AG04450 (cell line): ENCODE data around the gene COX6B1. TPM values are rescaled to one million over a fixed set of nuclear protein-coding genes. Genes with fewer than 3 reads are reported as not detected.
"Not testable (repeated sequence)": the region's sequence is repeated elsewhere in the genome, so short reads cannot be mapped to it uniquely, and the experiment has no call there.

Source experiments
- CTCF ChIA-PET: fragments of 300-600, 350-600 bp; formaldehyde crosslinking; extraction: SDS; loops from one replicate; lab custom pipeline; 2022; ENCODE audit warnings: antibody characterized with exemption, inconsistent platforms; lab: Charles Lee
- POLR2A ChIA-PET: fragments of 350-600 bp; formaldehyde crosslinking; extraction: SDS; loops from one replicate; lab custom pipeline; 2021; ENCODE audit warnings: antibody characterized with exemption, inconsistent platforms; lab: Yijun Ruan, JAX
- DNase-seq: peaks from one replicate; pipeline ENCODE4 v3.0.0-alpha.2; 2011; ENCODE audit warnings: low read depth, low spot score
- H3K27ac ChIP-seq: one replicate; pipeline ENCODE4 v1.5.1; 2012; ENCODE audit warnings: low read depth, low read length, control low read depth
- H3K27me3 ChIP-seq: one replicate; pipeline ENCODE4 v1.6.0; 2012; ENCODE audit warnings: low read length; ENCODE audit not compliant: control insufficient read depth, insufficient read depth
- H3K4me3 ChIP-seq: 2 replicates; pipeline ENCODE4 v1.5.1; 2011; ENCODE audit warnings: mild to moderate bottlenecking, low read depth, low read length, control low read depth
- H3K9me3 ChIP-seq: 2 replicates; pipeline ENCODE4 v1.5.1; 2012; ENCODE audit warnings: low read length; ENCODE audit not compliant: control insufficient read depth, insufficient read depth
- polyA minus RNA-seq: library from RNA; depleted of rRNA, polyadenylated mRNA; stranded (reverse); fragments of >200 nt; gene quantifications from 2 replicates; pipeline ENCODE4 v1.2.3, GENCODE V29; 2011; rRNA and poly(A)+ RNA removed
- polyA plus RNA-seq: library from polyadenylated mRNA; depleted of rRNA; stranded (reverse); fragments of >200 nt; gene quantifications from 2 replicates; pipeline ENCODE4 v1.2.3, GENCODE V29; 2011; rRNA removed
- TF ChIP-seq, protein P1 (sequence below): IDR thresholded peaks from 2 replicates; pipeline ENCODE4 v1.5.1; 2011; ENCODE audit warnings: low read depth, low read length, control low read depth, inconsistent platforms

COX6B1 gene, protein sequence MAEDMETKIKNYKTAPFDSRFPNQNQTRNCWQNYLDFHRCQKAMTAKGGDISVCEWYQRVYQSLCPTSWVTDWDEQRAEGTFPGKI
- polyA plus RNA-seq (398 and 527 TPM in 2 replicates), polyA minus RNA-seq (243 and 345 TPM in 2 replicates)

DNA sequence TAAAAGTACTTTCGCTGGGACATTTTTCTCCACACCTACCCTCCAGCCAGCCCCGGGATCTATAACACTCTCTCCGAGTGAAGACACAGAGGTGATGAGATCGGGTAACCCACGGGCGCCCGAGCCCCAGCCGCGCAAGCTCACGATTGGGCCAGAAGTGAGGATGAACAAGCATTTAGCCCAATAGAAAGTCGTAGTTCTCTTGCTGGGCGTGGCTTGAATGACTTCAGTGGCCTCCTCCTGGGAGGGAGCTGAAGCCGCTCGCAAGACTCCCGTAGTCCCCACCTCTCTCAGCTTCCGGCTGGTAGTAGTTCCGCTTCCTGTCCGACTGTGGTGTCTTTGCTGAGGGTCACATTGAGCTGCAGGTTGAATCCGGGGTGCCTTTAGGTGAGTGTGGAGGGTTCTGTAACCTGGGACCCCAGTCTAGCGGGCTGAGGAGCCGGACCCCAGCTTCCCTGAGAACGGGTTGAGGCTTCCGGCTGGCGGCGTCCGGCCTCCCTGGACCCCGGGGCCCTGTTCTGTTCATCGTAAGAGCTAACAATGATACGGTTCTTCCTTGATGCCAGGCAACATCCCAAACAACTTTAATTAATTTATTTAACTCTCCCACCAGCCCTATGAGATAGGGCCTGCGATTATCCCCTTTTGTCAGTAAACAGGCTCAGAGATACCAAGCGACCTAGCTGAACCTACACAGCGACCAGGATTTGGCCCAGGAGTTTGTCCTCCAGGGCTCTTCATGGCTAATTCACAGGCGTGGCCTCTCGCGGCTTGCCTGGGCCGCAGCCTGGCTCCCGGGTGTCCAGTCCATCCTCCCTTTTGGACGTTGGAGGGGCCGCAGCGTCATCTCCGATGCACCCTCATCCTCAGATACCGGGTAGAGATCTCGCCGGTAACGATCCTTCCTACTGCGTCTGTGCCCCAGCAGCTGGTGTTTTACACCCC lies at the start of gene COX6B1:
Gene COX6B1, plus strand, starts transcription at position 307 of the 945 bp plus-strand sequence. CDS start 2,921 bp downstream, outside the sequence.
- TF ChIP-seq, protein P1, sequence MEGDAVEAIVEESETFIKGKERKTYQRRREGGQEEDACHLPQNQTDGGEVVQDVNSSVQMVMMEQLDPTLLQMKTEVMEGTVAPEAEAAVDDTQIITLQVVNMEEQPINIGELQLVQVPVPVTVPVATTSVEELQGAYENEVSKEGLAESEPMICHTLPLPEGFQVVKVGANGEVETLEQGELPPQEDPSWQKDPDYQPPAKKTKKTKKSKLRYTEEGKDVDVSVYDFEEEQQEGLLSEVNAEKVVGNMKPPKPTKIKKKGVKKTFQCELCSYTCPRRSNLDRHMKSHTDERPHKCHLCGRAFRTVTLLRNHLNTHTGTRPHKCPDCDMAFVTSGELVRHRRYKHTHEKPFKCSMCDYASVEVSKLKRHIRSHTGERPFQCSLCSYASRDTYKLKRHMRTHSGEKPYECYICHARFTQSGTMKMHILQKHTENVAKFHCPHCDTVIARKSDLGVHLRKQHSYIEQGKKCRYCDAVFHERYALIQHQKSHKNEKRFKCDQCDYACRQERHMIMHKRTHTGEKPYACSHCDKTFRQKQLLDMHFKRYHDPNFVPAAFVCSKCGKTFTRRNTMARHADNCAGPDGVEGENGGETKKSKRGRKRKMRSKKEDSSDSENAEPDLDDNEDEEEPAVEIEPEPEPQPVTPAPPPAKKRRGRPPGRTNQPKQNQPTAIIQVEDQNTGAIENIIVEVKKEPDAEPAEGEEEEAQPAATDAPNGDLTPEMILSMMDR = no peak
- H3K27ac ChIP-seq = peak within 1 kb of the TSS; percentile 25
- peak within 1 kb of the TSS; percentile 94 for H3K4me3 ChIP-seq
- POLR2A ChIA-PET = interaction anchor here (0.6 to 1.4 kb wide), 5 partner anchors 8 to 220 kb away, joined by 4 to 6 read pairs (median 4); no protein-coding TSS in a partner anchor
- no peaks in the 10 kb centered on the region for H3K9me3 ChIP-seq
- CTCF ChIA-PET = interaction anchor here (1.7 kb wide), 1 partner anchor 138 kb away, joined by 5 read pairs; no protein-coding TSS in a partner anchor
- peak; percentile 91 for DNase-seq
- H3K27me3 ChIP-seq = no peaks in the 10 kb centered on the region

DNA sequence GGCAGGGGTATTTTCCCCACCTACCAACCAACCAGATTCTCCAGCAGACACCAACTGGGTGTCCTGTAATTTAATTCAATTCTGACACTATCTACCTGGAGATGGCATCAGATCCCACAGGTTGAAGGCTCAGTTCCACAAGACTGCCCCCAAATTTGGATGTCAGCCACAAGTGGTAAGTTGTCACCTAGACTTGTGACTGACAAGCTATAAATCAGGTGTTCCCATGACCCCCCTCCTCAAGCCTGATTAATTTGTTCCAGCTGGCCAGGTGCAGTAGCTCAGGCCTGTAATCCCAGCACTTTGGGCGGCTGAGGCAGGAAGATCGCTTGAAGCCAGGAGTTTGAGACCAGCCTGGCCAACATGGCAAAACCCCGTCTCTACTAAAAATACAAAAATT lies 46.2 kb upstream of the COX6B1 start:
- Histone ChIP-seq H3K27ac (no peak overlapping the region), H3K27me3 (peaks cover 7% of the 10 kb centered on the region), H3K9me3 (no peaks in the 10 kb centered on the region; the same call in 1 of the 2 replicates), H3K4me3 (no peak overlapping the region)
- no peak for DNase-seq
- CTCF ChIA-PET = interaction anchor here (1.3 kb wide), 1 partner anchor 10 kb away, joined by 3 read pairs; no protein-coding TSS in a partner anchor
- POLR2A ChIA-PET = no interaction called here
- TF ChIP-seq, protein P1 = no peak

DNA sequence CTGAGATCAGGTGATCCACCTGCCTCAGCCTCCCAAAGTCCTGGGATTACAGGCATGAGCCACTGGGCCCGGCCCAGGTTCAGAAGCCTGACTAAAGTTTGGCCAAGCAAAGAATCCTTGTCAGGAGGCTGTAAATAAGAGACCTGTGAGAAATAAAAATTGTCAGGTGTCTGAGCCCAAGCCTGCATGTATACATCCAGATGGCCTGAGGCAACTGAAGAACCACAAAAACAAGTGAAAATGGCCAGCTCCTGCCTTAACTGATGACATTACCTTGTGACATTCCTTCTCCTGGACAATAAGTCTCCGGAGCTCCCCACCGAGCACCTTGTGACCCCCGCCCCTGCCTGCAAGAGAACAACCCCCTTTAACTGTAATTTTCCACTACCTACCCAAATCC lies 43.7 kb upstream of the COX6B1 start:
- H3K9me3 ChIP-seq, DNase-seq, POLR2A ChIA-PET, H3K27me3 ChIP-seq, H3K4me3 ChIP-seq, H3K27ac ChIP-seq: not testable (repeated sequence)
- CTCF ChIA-PET = interaction anchor here (0.6 kb wide), 1 partner anchor 277 kb away, joined by 3 read pairs; no protein-coding TSS in a partner anchor

DNA sequence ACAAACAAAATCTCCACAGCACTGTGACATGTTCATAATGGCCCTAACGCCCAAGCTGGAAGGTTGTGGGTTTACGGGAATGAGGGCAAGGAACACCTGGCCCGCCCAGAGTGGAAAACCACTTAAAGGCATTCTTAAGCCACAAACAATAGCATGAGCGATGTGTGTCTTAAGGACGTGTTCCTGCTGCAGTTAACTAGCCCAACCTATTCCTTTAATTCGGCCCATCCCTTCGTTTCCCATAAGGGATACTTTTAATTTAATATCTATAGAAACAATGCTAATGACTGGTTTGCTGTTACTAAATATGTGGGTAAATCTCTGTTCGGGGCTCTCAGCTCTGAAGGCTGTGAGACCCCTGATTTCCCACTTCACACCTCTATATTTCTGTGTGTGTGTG lies 41.0 kb upstream of the COX6B1 start:
- H3K9me3 ChIP-seq, H3K4me3 ChIP-seq, POLR2A ChIA-PET, H3K27ac ChIP-seq, H3K27me3 ChIP-seq, DNase-seq: not testable (repeated sequence)
- CTCF ChIA-PET = interaction anchor here (0.7 kb wide), 1 partner anchor 110 kb away, joined by 4 read pairs; no protein-coding TSS in a partner anchor

DNA sequence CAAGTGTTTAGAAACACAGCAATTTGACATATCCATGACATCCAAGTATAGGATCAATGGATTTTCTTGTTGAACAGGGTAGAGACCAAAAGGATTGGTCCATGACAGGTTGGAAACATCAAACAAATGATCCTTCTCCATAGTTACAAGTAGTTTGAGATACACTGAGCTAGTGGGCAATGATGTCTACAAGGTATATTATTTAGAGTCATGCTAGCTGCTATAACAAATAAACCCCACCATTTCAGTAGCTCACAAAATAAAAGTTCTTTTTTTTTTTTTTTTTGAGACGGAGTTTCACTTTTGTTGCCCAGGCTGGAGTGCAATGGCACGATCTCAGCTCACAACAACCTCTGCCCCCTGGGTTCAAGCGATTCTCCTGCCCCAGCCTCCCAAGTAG lies 40.5 kb upstream of the COX6B1 start:
- no peaks in the 10 kb centered on the region; the same call in none of the 2 replicates for H3K9me3 ChIP-seq
- no peak for DNase-seq
- TF ChIP-seq, protein P1 = no peak
- peaks cover 2% of the 10 kb centered on the region for H3K27me3 ChIP-seq
- ChIA-PET CTCF (interaction anchor here (0.7 kb wide), 1 partner anchor 110 kb away, joined by 4 read pairs; no protein-coding TSS in a partner anchor), POLR2A (no interaction called here)
- no peak overlapping the region for H3K4me3 ChIP-seq
- H3K27ac ChIP-seq = no peak overlapping the region
